HFFc6 (cell line): ENCODE results near the gene ASCL4. TPM values are rescaled to one million over a fixed set of nuclear protein-coding genes. Genes with fewer than 3 reads are reported as not detected.

Source experiments
- DNase-seq: peaks from one replicate; pipeline ENCODE4 v3.0.0-alpha.2; 2018
- H3K27ac Mint-ChIP-seq: 2 replicates; pipeline ENCODE4 v1.8.0; 2020; ENCODE audit warnings: mild to moderate bottlenecking, mixed read lengths
- H3K27me3 Mint-ChIP-seq: 2 replicates; pipeline ENCODE4 v1.8.0; 2021; ENCODE audit warnings: mild to moderate bottlenecking, moderate library complexity, mixed read lengths; ENCODE audit not compliant: insufficient read depth
- H3K36me3 Mint-ChIP-seq: 2 replicates; pipeline ENCODE4 v1.8.0; 2021; ENCODE audit warnings: low read depth, mixed read lengths
- H3K4me1 Mint-ChIP-seq: 2 replicates; pipeline ENCODE4 v1.8.0; 2020; ENCODE audit warnings: low read depth, mixed read lengths
- H3K4me3 Mint-ChIP-seq: 2 replicates; pipeline ENCODE4 v1.8.0; 2020; ENCODE audit warnings: mild to moderate bottlenecking, moderate library complexity, mixed read lengths
- H3K9me3 Mint-ChIP-seq: 2 replicates; pipeline ENCODE4 v1.8.0; 2020; ENCODE audit warnings: mild to moderate bottlenecking, mixed read lengths
- total RNA-seq, 6 experiments: library from RNA; stranded (reverse); fragmentation: NEBNext Ultra II Directional; extraction: Animal tissue kit (Norgen Biotek cat#: 25700); gene quantifications; 2 replicates in 1 of 6; 3 replicates in 5 of 6; pipeline ENCODE4 v1.2.3, GENCODE V29; 2021
- TF ChIP-seq, protein P1 (sequence below): fragments of 200-600 bp; sonication (generic); IDR thresholded peaks from 2 replicates; pipeline ENCODE4 v1.5.0; 2021; ENCODE audit warnings: antibody characterized with exemption, mild to moderate bottlenecking

Gene ASCL4
- total RNA-seq, 6 experiments from 2014 or later: not detected

DNA sequence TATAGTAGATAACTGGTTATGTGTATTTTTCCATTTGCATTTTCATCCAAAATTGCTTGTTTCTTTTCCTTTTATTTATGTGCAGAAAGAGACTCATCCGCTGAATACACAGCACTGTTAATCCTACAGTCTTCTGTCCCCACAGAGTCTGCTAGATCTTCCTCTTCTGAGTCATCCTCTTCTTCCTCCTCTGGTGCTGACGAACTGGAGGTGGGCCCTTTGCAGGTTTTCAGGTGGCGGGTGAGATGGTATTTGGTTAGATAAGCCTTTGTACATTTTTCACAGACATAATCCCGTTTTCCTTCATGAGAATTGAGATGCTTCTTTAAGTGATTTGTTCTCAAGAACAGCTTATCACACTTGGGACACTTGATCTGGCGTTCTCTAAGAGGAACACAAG, 40.4 kb upstream of the ASCL4 start:
- H3K36me3 Mint-ChIP-seq: peaks cover 47% of the 10 kb centered on the region
- peaks cover 7% of the 10 kb centered on the region; the same call in 1 of the 2 replicates for H3K4me1 Mint-ChIP-seq
- no peaks in the 10 kb centered on the region for H3K27me3 Mint-ChIP-seq
- TF ChIP-seq, protein P1, sequence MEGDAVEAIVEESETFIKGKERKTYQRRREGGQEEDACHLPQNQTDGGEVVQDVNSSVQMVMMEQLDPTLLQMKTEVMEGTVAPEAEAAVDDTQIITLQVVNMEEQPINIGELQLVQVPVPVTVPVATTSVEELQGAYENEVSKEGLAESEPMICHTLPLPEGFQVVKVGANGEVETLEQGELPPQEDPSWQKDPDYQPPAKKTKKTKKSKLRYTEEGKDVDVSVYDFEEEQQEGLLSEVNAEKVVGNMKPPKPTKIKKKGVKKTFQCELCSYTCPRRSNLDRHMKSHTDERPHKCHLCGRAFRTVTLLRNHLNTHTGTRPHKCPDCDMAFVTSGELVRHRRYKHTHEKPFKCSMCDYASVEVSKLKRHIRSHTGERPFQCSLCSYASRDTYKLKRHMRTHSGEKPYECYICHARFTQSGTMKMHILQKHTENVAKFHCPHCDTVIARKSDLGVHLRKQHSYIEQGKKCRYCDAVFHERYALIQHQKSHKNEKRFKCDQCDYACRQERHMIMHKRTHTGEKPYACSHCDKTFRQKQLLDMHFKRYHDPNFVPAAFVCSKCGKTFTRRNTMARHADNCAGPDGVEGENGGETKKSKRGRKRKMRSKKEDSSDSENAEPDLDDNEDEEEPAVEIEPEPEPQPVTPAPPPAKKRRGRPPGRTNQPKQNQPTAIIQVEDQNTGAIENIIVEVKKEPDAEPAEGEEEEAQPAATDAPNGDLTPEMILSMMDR: no peak
- H3K4me3 Mint-ChIP-seq: no peak overlapping the region
- DNase-seq: no peak
- no peaks in the 10 kb centered on the region for H3K9me3 Mint-ChIP-seq
- H3K27ac Mint-ChIP-seq: no peak overlapping the region

DNA sequence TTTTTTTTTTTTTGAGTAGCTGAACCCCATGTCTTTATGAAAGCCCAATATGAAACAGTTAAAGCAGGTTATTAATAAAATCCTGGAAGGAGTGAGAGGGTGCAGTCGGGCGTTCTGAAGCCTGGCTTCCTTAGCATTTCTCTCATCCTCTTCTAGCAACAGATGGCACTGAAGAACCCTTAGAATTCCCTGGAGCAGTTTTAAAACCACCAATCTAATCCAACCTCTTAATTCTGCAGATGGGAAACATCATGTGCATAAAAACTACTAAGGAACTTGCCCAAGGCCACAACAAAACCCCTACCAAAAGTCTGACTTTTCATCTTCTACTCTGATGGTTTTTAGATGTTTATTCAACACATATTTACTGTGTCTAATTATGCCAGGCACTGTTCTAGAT, 38.7 kb upstream of the ASCL4 start:
- Mint-ChIP-seq H3K4me3 (no peak overlapping the region), H3K36me3 (peaks cover 54% of the 10 kb centered on the region), H3K27ac (no peak overlapping the region), H3K4me1 (peaks cover 7% of the 10 kb centered on the region; the same call in 1 of the 2 replicates), H3K9me3 (no peaks in the 10 kb centered on the region), H3K27me3 (no peaks in the 10 kb centered on the region)
- TF ChIP-seq, protein P1: no peak
- no peak for DNase-seq

DNA sequence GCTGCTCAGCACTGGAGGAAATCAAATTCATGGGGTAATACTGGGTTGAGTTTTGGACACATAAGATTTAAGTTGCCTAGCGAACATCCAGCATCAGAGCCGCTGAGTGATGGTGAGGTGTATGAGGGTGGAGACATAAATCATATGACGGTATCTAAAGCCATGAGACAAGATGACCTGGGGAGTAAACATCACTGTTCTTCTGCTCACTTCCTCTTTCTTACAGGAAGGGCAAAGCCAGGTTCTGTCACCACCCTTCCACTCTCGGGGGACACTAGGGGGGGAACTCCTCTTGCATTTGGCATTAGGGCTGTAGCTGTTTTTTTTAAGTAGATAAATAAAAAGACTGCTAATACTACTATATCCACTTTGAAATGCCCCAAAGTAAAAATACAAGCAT, 37.6 kb upstream of the ASCL4 start:
- TF ChIP-seq, protein P1: no peak
- Mint-ChIP-seq H3K9me3 (no peaks in the 10 kb centered on the region), H3K27me3 (no peaks in the 10 kb centered on the region), H3K4me1 (peaks cover 4% of the 10 kb centered on the region; the same call in 1 of the 2 replicates), H3K4me3 (no peak overlapping the region), H3K27ac (no peak overlapping the region), H3K36me3 (peaks cover 59% of the 10 kb centered on the region)
- DNase-seq: no peak

DNA sequence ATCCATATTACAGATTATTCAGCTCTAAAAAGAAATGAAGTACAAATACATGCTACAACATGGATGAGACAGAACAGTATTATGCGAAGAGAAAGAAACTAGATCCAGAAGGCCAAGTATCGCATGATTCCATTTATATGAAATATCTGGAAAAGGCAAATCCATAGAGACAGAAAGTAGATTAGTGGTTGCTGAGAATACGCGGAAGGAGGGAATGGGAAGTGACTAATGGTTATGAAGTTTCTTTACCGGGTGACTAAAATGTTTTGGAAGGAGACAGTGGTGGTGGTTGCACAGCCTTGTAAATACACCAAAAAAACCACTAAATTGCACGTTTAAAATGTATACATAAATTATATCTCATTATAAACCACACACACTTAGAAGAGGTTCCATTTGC, 26.0 kb upstream of the ASCL4 start:
- Mint-ChIP-seq H3K4me3 (no peak overlapping the region), H3K27ac (no peak overlapping the region), H3K27me3 (no peaks in the 10 kb centered on the region)

DNA sequence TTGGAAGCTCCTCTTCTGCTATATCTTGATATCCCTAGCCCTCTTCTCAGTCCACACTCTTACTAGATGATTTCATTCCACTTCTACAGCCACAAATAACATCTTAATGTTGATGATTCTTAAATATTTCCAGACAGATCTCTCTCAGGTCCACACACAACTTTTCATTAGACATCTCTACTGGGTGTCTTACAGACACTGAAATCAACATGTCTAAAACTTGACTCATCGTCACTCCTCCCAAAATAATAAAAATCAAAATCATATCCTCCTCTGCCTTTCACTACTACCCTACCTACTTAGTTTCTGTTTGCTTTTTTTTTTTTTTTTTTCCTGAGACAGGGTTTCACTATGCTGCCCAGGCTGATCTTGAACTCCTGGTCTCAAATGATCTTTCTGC, 25.4 kb upstream of the ASCL4 start:
- Mint-ChIP-seq H3K36me3 (peaks cover 38% of the 10 kb centered on the region), H3K4me1 (peaks cover 16% of the 10 kb centered on the region), H3K9me3 (no peaks in the 10 kb centered on the region), H3K27ac (no peak overlapping the region), H3K4me3 (no peak overlapping the region), H3K27me3 (no peaks in the 10 kb centered on the region)
- TF ChIP-seq, protein P1: no peak
- DNase-seq: no peak

More for the DNA sequence above, 26.0 kb upstream of the ASCL4 start:
- H3K9me3 Mint-ChIP-seq: no peaks in the 10 kb centered on the region
- TF ChIP-seq, protein P1: no peak
- peaks cover 16% of the 10 kb centered on the region for H3K4me1 Mint-ChIP-seq
- peak; percentile 79 for DNase-seq
- peaks cover 35% of the 10 kb centered on the region for H3K36me3 Mint-ChIP-seq

DNA sequence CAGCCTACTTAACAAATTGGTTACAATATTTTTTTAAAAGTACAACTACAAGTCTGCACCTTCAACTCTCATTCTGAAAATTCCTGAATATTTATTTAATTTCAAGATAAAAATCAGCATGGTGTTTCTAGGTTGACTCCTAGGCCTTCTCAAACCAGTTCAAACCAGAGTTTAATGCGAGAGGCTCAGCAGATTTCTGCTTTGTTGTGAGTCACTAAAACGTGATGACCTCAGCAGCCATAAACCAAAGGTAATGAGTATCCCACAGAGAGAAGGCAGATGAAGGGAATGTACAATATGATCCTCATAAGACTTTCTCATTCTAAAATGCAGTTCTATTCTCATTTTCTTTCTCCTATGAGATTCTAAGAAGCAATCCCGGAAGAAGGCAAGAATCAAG, 15.1 kb upstream of the ASCL4 start:
- H3K4me3 Mint-ChIP-seq: peak overlapping the region; percentile 94
- peaks cover 9% of the 10 kb centered on the region; the same call in 1 of the 2 replicates for H3K36me3 Mint-ChIP-seq
- H3K9me3 Mint-ChIP-seq: no peaks in the 10 kb centered on the region
- TF ChIP-seq, protein P1: no peak
- peak overlapping the region; percentile 90 for H3K27ac Mint-ChIP-seq
- H3K4me1 Mint-ChIP-seq: peaks cover 28% of the 10 kb centered on the region
- H3K27me3 Mint-ChIP-seq: no peaks in the 10 kb centered on the region; the same call in 1 of the 2 replicates
- peak; percentile 91 for DNase-seq
